Endothelial cell of umbilical vein (primary cell): ENCODE results near the gene PRKACB. TPM values are rescaled to one million over a fixed set of nuclear protein-coding genes. Genes with fewer than 3 reads are reported as not detected.

Experiments
- BruUV-seq: library from RNA; stranded (reverse); fragments of 400-500 nt; replicated peaks from 2 replicates; lab custom pipeline; 2021; lab: Mats Ljungman, UMichigan
- CTCF ChIA-PET: fragments of 300-600, 350-600 bp; sonication (Branson Sonifier 250); formaldehyde crosslinking; loops from one replicate; lab custom pipeline; 2021; ENCODE audit warnings: antibody characterized with exemption, inconsistent platforms; lab: Charles Lee
- POLR2A ChIA-PET: fragments of 300-600, 350-600 bp; sonication (Branson Sonifier 250); formaldehyde crosslinking; loops from one replicate; lab custom pipeline; 2021; ENCODE audit warnings: antibody characterized with exemption, inconsistent platforms; lab: Charles Lee
- DNase-seq: peaks from one replicate; pipeline ENCODE4 v3.0.0-alpha.2; 2011; ENCODE audit warnings: low read depth, low spot score
- FAIRE-seq: peaks from 2 replicates; lab custom pipeline; 2011; peaks lifted over from hg19 to GRCh38; lab: Jason Lieb, UNC
- H2AFZ ChIP-seq: 2 replicates; pipeline ENCODE4 v1.6.0; 2012; ENCODE audit warnings: low read depth, low read length, control low read depth, inconsistent platforms
- H3K27ac ChIP-seq: 2 replicates; pipeline ENCODE4 v1.5.1; 2011; ENCODE audit warnings: low read depth, mild to moderate bottlenecking, control low read depth, low read length, moderate library complexity; ENCODE audit not compliant: insufficient read depth
- H3K27me3 ChIP-seq, 2 experiments: 2 replicates each; pipeline versions ENCODE4 v1.6.0 to v1.6.1; 2011; ENCODE audit warnings: low read length in 2 of 2, mixed read lengths in 1 of 2; ENCODE audit not compliant: control insufficient read depth in 2 of 2, insufficient read depth in 2 of 2
- H3K36me3 ChIP-seq, 2 experiments: 2 replicates in 1 of 2; 3 replicates in 1 of 2; pipeline ENCODE4 v1.5.1; 2011; ENCODE audit warnings: low read length in 2 of 2, mild to moderate bottlenecking in 1 of 2, moderate library complexity in 1 of 2; ENCODE audit not compliant: control insufficient read depth in 2 of 2, insufficient read depth in 2 of 2; ENCODE audit errors: extremely low read depth in 1 of 2
- H3K4me1 ChIP-seq: 3 replicates; pipeline ENCODE4 v1.5.1; 2011; ENCODE audit warnings: mild to moderate bottlenecking, low read length; ENCODE audit not compliant: control insufficient read depth, insufficient read depth; ENCODE audit errors: extremely low read depth
- H3K4me2 ChIP-seq: 2 replicates; pipeline ENCODE4 v1.6.1; 2011; ENCODE audit warnings: low read length, control low read depth, mixed read lengths; ENCODE audit not compliant: insufficient read depth
- H3K4me3 ChIP-seq, 3 experiments: fragments of 200-600 bp in 1 of 3; sonication (generic), shearing (Covaris generic) in 1 of 3; replicated peaks in 1 of 3; 2 replicates each; pipeline ENCODE4 v1.5.1; 2011 to 2016; ENCODE audit warnings: control low read depth in 3 of 3, low read length in 3 of 3, mild to moderate bottlenecking in 2 of 3, inconsistent platforms in 1 of 3, low read depth in 1 of 3, moderate library complexity in 1 of 3; ENCODE audit not compliant: insufficient read depth in 1 of 3
- H3K79me2 ChIP-seq: 2 replicates; pipeline ENCODE4 v1.6.0; 2012; ENCODE audit warnings: low read length, inconsistent platforms; ENCODE audit not compliant: control insufficient read depth, insufficient read depth
- H3K9ac ChIP-seq: replicated peaks from 2 replicates; pipeline ENCODE3; 2011; ENCODE audit warnings: low read length, control low read depth; ENCODE audit not compliant: insufficient read depth; ENCODE audit errors: extremely low read depth
- H3K9me1 ChIP-seq: replicated peaks from 3 replicates; pipeline ENCODE4 v1.6.0; 2011; ENCODE audit warnings: mild to moderate bottlenecking, low read length; ENCODE audit not compliant: control insufficient read depth, insufficient read depth; ENCODE audit errors: extremely low read depth
- H3K9me3 ChIP-seq: replicated peaks from 2 replicates; pipeline ENCODE4 v1.5.1; 2012; ENCODE audit warnings: low read length, inconsistent platforms; ENCODE audit not compliant: control insufficient read depth, insufficient read depth
- H4K20me1 ChIP-seq: replicated peaks from 2 replicates; pipeline ENCODE3; 2011; ENCODE audit warnings: mild to moderate bottlenecking, low read length; ENCODE audit not compliant: control insufficient read depth, insufficient read depth; ENCODE audit errors: extremely low read depth
- GATA2 ChIP-seq: IDR thresholded peaks from 2 replicates; pipeline ENCODE4 v1.7.0; 2011; ENCODE audit warnings: low read depth, mild to moderate bottlenecking, moderate library complexity, mixed read lengths, low read length; ENCODE audit not compliant: insufficient read length, insufficient read depth
- JUN ChIP-seq: IDR thresholded peaks from 2 replicates; pipeline ENCODE4 v1.6.1; 2011; ENCODE audit warnings: borderline replicate concordance, low read depth; ENCODE audit not compliant: insufficient read length, insufficient read depth
- MAX ChIP-seq: IDR thresholded peaks from 2 replicates; pipeline ENCODE4 v1.6.1; 2011; ENCODE audit not compliant: insufficient read depth, insufficient read length
- POLR2AphosphoS5 ChIP-seq: IDR thresholded peaks from 2 replicates; pipeline ENCODE4 v1.6.1; 2012; ENCODE audit warnings: low read depth, mild to moderate bottlenecking, control low read depth, low read length, moderate library complexity; ENCODE audit not compliant: insufficient read depth
- dilution Hi-C: fragments of 300-500 bp; cut with MboI; formaldehyde crosslinking; loops from one replicate; pipeline ENCODE4 v1.15.0; 2019; ENCODE audit warnings: low sequenced_read_pairs; ENCODE audit not compliant: extremely low pct_ligation_motif_present
- intact Hi-C: fragments of 100-400 bp; cut with micrococcal nuclease; formaldehyde crosslinking; loops from one replicate; pipeline ENCODE4 v1.10.0; 2022
- polyA plus RNA-seq, 4 experiments: library from polyadenylated mRNA; depleted of rRNA in 3 of 4; stranded (reverse) in 3 of 4; unstranded in 1 of 4; fragments of >200 nt; gene quantifications; 2 replicates each; pipeline versions ENCODE4 v1.2.1 to v1.2.3, GENCODE V29; 2011 to 2012; ENCODE audit warnings: missing spikeins in 1 of 4
- total RNA-seq: library from RNA; stranded (reverse); gene quantifications from 2 replicates; pipeline ENCODE4 v1.2.3, GENCODE V29; 2021
- TF ChIP-seq, protein P1 (sequence below), 2 donors: IDR thresholded peaks; 1 replicate in 1 of 2; 2 replicates in 1 of 2; pipeline ENCODE4 v1.5.1; 2011; ENCODE audit warnings: low read length in 2 of 2, mild to moderate bottlenecking in 2 of 2, moderate library complexity in 2 of 2, control low read depth in 1 of 2, inconsistent platforms in 1 of 2, low read depth in 1 of 2; ENCODE audit not compliant: insufficient read depth in 1 of 2; ENCODE audit errors: extremely low read depth in 1 of 2

The PRKACB gene
- total and polyA plus RNA-seq, 2 donors (not counting 3 experiments of a cell fraction or from before 2014, with no cell fraction given), result 19.1 to 77.5 TPM

DNA sequence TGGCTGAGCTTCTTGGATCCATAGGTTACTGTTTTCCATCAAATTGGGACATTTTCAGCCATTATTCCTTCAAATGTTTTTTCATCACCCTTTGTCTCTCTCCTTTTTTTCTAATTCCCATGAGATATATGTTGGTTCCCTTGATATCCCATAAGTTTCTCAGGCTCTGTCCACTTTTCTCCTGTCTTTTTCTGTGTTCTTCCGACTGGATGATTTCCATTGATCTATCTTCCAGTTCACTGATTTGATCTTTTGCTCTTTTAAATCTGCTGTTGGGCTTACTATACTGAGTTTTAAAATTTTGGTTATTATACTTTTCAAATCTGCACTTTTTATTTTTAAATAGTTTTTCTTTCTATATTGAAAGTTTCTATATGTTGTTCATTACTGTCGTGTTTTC, 18.2 kb downstream of the PRKACB start:
- dilution Hi-C loops (no loop called here), intact Hi-C loops (no loop called here)
- no peak for DNase-seq
- H3K9me3 ChIP-seq, result no peaks in the 10 kb centered on the region
- peaks cover 81% of the 10 kb centered on the region for H3K79me2 ChIP-seq
- no peak overlapping the region for H3K27ac ChIP-seq
- H3K4me2 ChIP-seq, result no peak overlapping the region
- no peaks in the 10 kb centered on the region for H3K9me1 ChIP-seq
- CTCF ChIA-PET, result interaction anchor here (0.6 to 3.5 kb wide), 4 partner anchors 10 to 414 kb away, joined by 3 to 19 read pairs (median 3); partner anchors contain the start of gene PRKACB
- POLR2A ChIA-PET, result interaction anchor here (0.6 kb wide), 1 partner anchor 140 kb away, joined by 4 read pairs; no protein-coding TSS in a partner anchor
- no peak overlapping the region for H3K4me3 ChIP-seq
- H2AFZ ChIP-seq, result no peak overlapping the region
- peaks cover 8% of the 10 kb centered on the region for H4K20me1 ChIP-seq
- TF ChIP-seq POLR2AphosphoS5 (no peak), MAX (no peak), GATA2 (no peak), JUN (no peak)
- TF ChIP-seq, protein P1, sequence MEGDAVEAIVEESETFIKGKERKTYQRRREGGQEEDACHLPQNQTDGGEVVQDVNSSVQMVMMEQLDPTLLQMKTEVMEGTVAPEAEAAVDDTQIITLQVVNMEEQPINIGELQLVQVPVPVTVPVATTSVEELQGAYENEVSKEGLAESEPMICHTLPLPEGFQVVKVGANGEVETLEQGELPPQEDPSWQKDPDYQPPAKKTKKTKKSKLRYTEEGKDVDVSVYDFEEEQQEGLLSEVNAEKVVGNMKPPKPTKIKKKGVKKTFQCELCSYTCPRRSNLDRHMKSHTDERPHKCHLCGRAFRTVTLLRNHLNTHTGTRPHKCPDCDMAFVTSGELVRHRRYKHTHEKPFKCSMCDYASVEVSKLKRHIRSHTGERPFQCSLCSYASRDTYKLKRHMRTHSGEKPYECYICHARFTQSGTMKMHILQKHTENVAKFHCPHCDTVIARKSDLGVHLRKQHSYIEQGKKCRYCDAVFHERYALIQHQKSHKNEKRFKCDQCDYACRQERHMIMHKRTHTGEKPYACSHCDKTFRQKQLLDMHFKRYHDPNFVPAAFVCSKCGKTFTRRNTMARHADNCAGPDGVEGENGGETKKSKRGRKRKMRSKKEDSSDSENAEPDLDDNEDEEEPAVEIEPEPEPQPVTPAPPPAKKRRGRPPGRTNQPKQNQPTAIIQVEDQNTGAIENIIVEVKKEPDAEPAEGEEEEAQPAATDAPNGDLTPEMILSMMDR (IDR thresholded peaks at IDR 0.05; ENCODE audit: extremely low read depth in 1 of 2, insufficient read depth in 1 of 2, low read depth in 1 of 2, low read length in 2 of 2), result no peak
- H3K27me3 ChIP-seq, result no peaks in the 10 kb centered on the region
- H3K4me1 ChIP-seq, result peaks cover 4% of the 10 kb centered on the region
- BruUV-seq, result no TSS peak
- no peak overlapping the region for H3K9ac ChIP-seq
- H3K36me3 ChIP-seq, result no peaks in the 10 kb centered on the region
- no peak for FAIRE-seq
